A549 (cell line): ENCODE results near the gene GRIN3A. TPM values are rescaled to one million over a fixed set of nuclear protein-coding genes. Genes with fewer than 3 reads are reported as not detected.

Experiments
- ATAC-seq, 2 experiments: fragments of 200-7000 bp in 1 of 2; fragments of >200 bp in 1 of 2; cut with Nextera tagmentation in 1 of 2; cut with Tn5 transposase in 1 of 2; 3 replicates each; pipeline versions ENCODE4 v1.8.0 to v1.9.1; 2018 to 2020; ENCODE audit warnings: mild to moderate bottlenecking in 1 of 2, moderate library complexity in 1 of 2
- CTCF ChIA-PET: fragments of 300-600 bp; sonication (Branson Sonifier 250); formaldehyde crosslinking; extraction: SDS; loops from one replicate; lab custom pipeline; 2021; ENCODE audit warnings: antibody characterized with exemption, inconsistent platforms; lab: Yijun Ruan, JAX
- POLR2A ChIA-PET: fragments of 350-600 bp; formaldehyde crosslinking; extraction: SDS; loops from one replicate; lab custom pipeline; 2021; ENCODE audit warnings: antibody characterized with exemption, inconsistent platforms; lab: Yijun Ruan, JAX
- DNase-seq, 2 experiments: peaks; one replicate each; pipeline versions ENCODE4 v3.0.0 to v3.0.0-alpha.2; 2011 to 2016; ENCODE audit warnings: low read depth in 1 of 2, low spot score in 1 of 2
- FAIRE-seq: peaks from 2 replicates; lab custom pipeline; 2011; peaks lifted over from hg19 to GRCh38; lab: Jason Lieb, UNC
- H3K27ac ChIP-seq, 2 experiments: fragments of >200 bp; sonication (Bioruptor Twin); formaldehyde crosslinking; 3 replicates each; pipeline ENCODE4 v1.5.1; 2016 to 2017
- H3K4me1 ChIP-seq: fragments of >200 bp; sonication (Bioruptor Twin); formaldehyde crosslinking; 3 replicates; pipeline ENCODE4 v1.6.1; 2016
- H3K4me2 ChIP-seq: fragments of >200 bp; sonication (Bioruptor Twin); formaldehyde crosslinking; 3 replicates; pipeline ENCODE4 v1.6.1; 2016
- H3K4me3 ChIP-seq: fragments of >200 bp; sonication (Bioruptor Twin); formaldehyde crosslinking; 3 replicates; pipeline ENCODE4 v1.5.1; 2016
- H3K9me3 ChIP-seq: fragments of >200 bp; sonication (Bioruptor Twin); formaldehyde crosslinking; 3 replicates; pipeline ENCODE4 v1.6.1; 2016
- BHLHE40 ChIP-seq: IDR thresholded peaks from 2 replicates; pipeline ENCODE4 v1.6.1; 2012; ENCODE audit warnings: low read depth, low read length, inconsistent platforms
- CBX2 ChIP-seq: fragments of 200-600 bp; sonication (generic); IDR thresholded peaks from 2 replicates; pipeline ENCODE4 v1.6.1; 2016; ENCODE audit warnings: low read depth, mild to moderate bottlenecking, borderline replicate concordance
- CEBPB ChIP-seq, 2 experiments: fragments of >200 bp in 1 of 2; sonication (Bioruptor Twin) in 1 of 2; formaldehyde crosslinking in 1 of 2; IDR thresholded peaks; 2 replicates each; pipeline ENCODE4 v1.6.1; 2012 to 2016
- CHD4 ChIP-seq: fragments of 200-600 bp; sonication (generic); IDR thresholded peaks from 2 replicates; pipeline ENCODE4 v1.6.1; 2016; ENCODE audit warnings: antibody characterized with exemption, mild to moderate bottlenecking, borderline replicate concordance
- CTCF ChIP-seq: fragments of >200 bp; sonication (Bioruptor Twin); formaldehyde crosslinking; IDR thresholded peaks from 3 replicates; pipeline ENCODE4 v1.5.1; 2016
- EHF ChIP-seq: fragments of 250-450 bp; sonication (Bioruptor Pico); IDR thresholded peaks from 2 replicates; pipeline ENCODE4 v1.5.0; 2020; ENCODE audit warnings: mild to moderate bottlenecking
- ELK1 ChIP-seq: fragments of 150-350 bp; IDR thresholded peaks from 2 replicates; pipeline ENCODE4 v1.6.1; 2014; ENCODE audit warnings: low read depth, mild to moderate bottlenecking, low read length
- FOSL2 ChIP-seq, 2 experiments: fragments of 450-650 bp in 1 of 2; fragments of >200 bp in 1 of 2; sonication (Bioruptor Twin) in 1 of 2; formaldehyde crosslinking; IDR thresholded peaks; 2 replicates each; pipeline versions ENCODE4 v1.5.0 to v1.6.1; 2016 to 2020; ENCODE audit warnings: mild to moderate bottlenecking in 1 of 2, moderate library complexity in 1 of 2
- HDAC2 ChIP-seq: fragments of 200-600 bp; sonication (generic); IDR thresholded peaks from 2 replicates; pipeline ENCODE4 v1.6.1; 2016
- HES2 ChIP-seq: fragments of >200 bp; sonication (Bioruptor Twin); formaldehyde crosslinking; IDR thresholded peaks from 2 replicates; pipeline ENCODE4 v1.6.1; 2016
- HEYL ChIP-seq: fragments of 250-450 bp; sonication (Bioruptor Pico); IDR thresholded peaks from 2 replicates; pipeline ENCODE4 v1.8.0; 2021; ENCODE audit warnings: mild to moderate bottlenecking, moderate library complexity
- HOXB13 ChIP-seq: fragments of 250-450 bp; sonication (Bioruptor Pico); IDR thresholded peaks from 2 replicates; pipeline ENCODE4 v1.5.0; 2020; ENCODE audit warnings: low read depth, mild to moderate bottlenecking, moderate library complexity
- KDM5A ChIP-seq: fragments of 200-600 bp; sonication (generic); IDR thresholded peaks from 2 replicates; pipeline ENCODE4 v1.6.1; 2016; ENCODE audit warnings: antibody characterized with exemption, mild to moderate bottlenecking
- MYC ChIP-seq: IDR thresholded peaks from 2 replicates; pipeline ENCODE4 v1.6.1; 2012; ENCODE audit warnings: mild to moderate bottlenecking, inconsistent platforms, low read length, improper control_type of control experiment, borderline replicate concordance
- NPAS2 ChIP-seq: fragments of 250-450 bp; sonication (Bioruptor Pico); IDR thresholded peaks from 2 replicates; pipeline ENCODE4 v1.8.0; 2022; ENCODE audit warnings: mild to moderate bottlenecking, moderate library complexity, borderline replicate concordance
- NR3C1 ChIP-seq: fragments of >200 bp; sonication (Bioruptor Twin); formaldehyde crosslinking; IDR thresholded peaks from 3 replicates; pipeline ENCODE4 v1.6.1; 2017
- PBX3 ChIP-seq: IDR thresholded peaks from 2 replicates; pipeline ENCODE4 v1.6.1; 2012
- RAD21 ChIP-seq, 2 experiments: fragments of >200 bp in 1 of 2; sonication (Bioruptor Twin) in 1 of 2; formaldehyde crosslinking in 1 of 2; IDR thresholded peaks in 1 of 2; conservative IDR thresholded peaks in 1 of 2; 2 replicates in 1 of 2; 3 replicates in 1 of 2; pipeline ENCODE4 v1.6.1; 2012 to 2018; ENCODE audit warnings: inconsistent platforms in 1 of 2
- RARB ChIP-seq: fragments of 250-450 bp; sonication (Bioruptor Pico); IDR thresholded peaks from 2 replicates; pipeline ENCODE4 v1.8.0; 2021; ENCODE audit warnings: mild to moderate bottlenecking, moderate library complexity
- RFX5 ChIP-seq: fragments of 450-650 bp; IDR thresholded peaks from 2 replicates; pipeline ENCODE4 v1.7.1; 2014; ENCODE audit warnings: antibody characterized with exemption, mild to moderate bottlenecking, moderate library complexity
- USF2 ChIP-seq: fragments of 450-650 bp; IDR thresholded peaks from 2 replicates; pipeline ENCODE4 v1.6.1; 2014; ENCODE audit warnings: antibody characterized with exemption
- ZNF302 ChIP-seq: fragments of 250-450 bp; sonication (Bioruptor Pico); IDR thresholded peaks from 2 replicates; pipeline ENCODE4 v1.9.0; 2021; ENCODE audit warnings: inconsistent platforms, mild to moderate bottlenecking, moderate library complexity
- WGBS: methylation state at CpG from one replicate; pipeline ENCODE4 v1.1.6; 2017; ENCODE audit errors: missing lambda C conversion rate; 5-methylcytosine and 5-hydroxymethylcytosine counted together
- polyA plus RNA-seq, 4 experiments: library from polyadenylated mRNA; depleted of rRNA in 3 of 4; stranded (reverse); fragments of >200 nt; fragmentation: RNase III in 1 of 4; extraction: RNeasy Plus Mini Kit Qiagen cat#74134 plus additional on column Dnase treatment in 1 of 4; gene quantifications; 2 replicates in 3 of 4; 3 replicates in 1 of 4; pipeline ENCODE4 v1.2.3, GENCODE V29; 2011 to 2017

The GRIN3A gene
- polyA plus RNA-seq, 2 of the 4 experiments (the other 2 are of a cell fraction), result not detected

GRCh38 chr9:101564252-101564651 lies 174.2 kb downstream of the GRIN3A start:
- no peaks in the 10 kb centered on the region for H3K4me1 ChIP-seq
- ChIA-PET CTCF (interaction anchor here (1.0 to 3.3 kb wide), 4 partner anchors 103 to 116 kb away, joined by 4 to 12 read pairs (median 6); no protein-coding TSS in a partner anchor), POLR2A (no interaction called here)
- DNase-seq (no peak), ATAC-seq (no peak), FAIRE-seq (no peak)
- no peaks in the 10 kb centered on the region for H3K9me3 ChIP-seq
- H3K4me2 ChIP-seq, result no peak overlapping the region
- no peak overlapping the region for H3K27ac ChIP-seq
- H3K4me3 ChIP-seq, result no peak overlapping the region
- TF ChIP-seq KDM5A (no peak), CBX2 (no peak), PBX3 (no peak), CEBPB (IDR thresholded peaks at IDR 0.05) (no peak), RFX5 (no peak)

GRCh38 chr9:101562966-101563365 lies 175.5 kb downstream of the GRIN3A start:
- CTCF ChIA-PET, result interaction anchor here (1.0 to 3.3 kb wide), 5 partner anchors 9 to 114 kb away, joined by 3 to 12 read pairs (median 6); no protein-coding TSS in a partner anchor
- FAIRE-seq (no peak), DNase-seq (no peak), ATAC-seq (no peak)
- Histone ChIP-seq H3K4me2 (no peak overlapping the region), H3K27ac (no peak overlapping the region), H3K4me3 (no peak overlapping the region), H3K4me1 (no peaks in the 10 kb centered on the region), H3K9me3 (no peaks in the 10 kb centered on the region)
- POLR2A ChIA-PET, result no interaction called here
- TF ChIP-seq CEBPB (IDR thresholded peaks at IDR 0.05) (no peak), CTCF (no peak), RAD21 (conservative IDR thresholded peaks at IDR 0.05 in 1 of 2, IDR thresholded peaks at IDR 0.05 in 1 of 2) (no peak), MYC (no peak), RARB (CRISPR knock-in tag) (no peak), RFX5 (no peak), BHLHE40 (no peak), FOSL2 (IDR thresholded peaks at IDR 0.05) (no peak), FOSL2 (CRISPR knock-in tag; IDR thresholded peaks at IDR 0.05) (no peak), ELK1 (no peak), EHF (no peak), USF2 (no peak), HDAC2 (no peak), HOXB13 (CRISPR knock-in tag) (no peak), HEYL (no peak), ZNF302 (CRISPR knock-in tag) (no peak), NR3C1 (no peak), HES2 (no peak), CHD4 (no peak), NPAS2 (CRISPR knock-in tag) (no peak), KDM5A (no peak)
- WGBS, result 89% methylated on average over 1 of the region's 1 CpG
